Endothelial cell of umbilical vein (primary cell): ENCODE data around the gene MCU. TPM values are rescaled to one million over a fixed set of nuclear protein-coding genes. Genes with fewer than 3 reads are reported as not detected.

ENCODE experiments used
- BruUV-seq: library from RNA; stranded (reverse); fragments of 400-500 nt; replicated peaks from 2 replicates; lab custom pipeline; 2021; lab: Mats Ljungman, UMichigan
- CTCF ChIA-PET: fragments of 300-600, 350-600 bp; sonication (Branson Sonifier 250); formaldehyde crosslinking; loops from one replicate; lab custom pipeline; 2021; ENCODE audit warnings: antibody characterized with exemption, inconsistent platforms; lab: Charles Lee
- POLR2A ChIA-PET: fragments of 300-600, 350-600 bp; sonication (Branson Sonifier 250); formaldehyde crosslinking; loops from one replicate; lab custom pipeline; 2021; ENCODE audit warnings: antibody characterized with exemption, inconsistent platforms; lab: Charles Lee
- DNase-seq: peaks from one replicate; pipeline ENCODE4 v3.0.0-alpha.2; 2011; ENCODE audit warnings: low read depth, low spot score
- FAIRE-seq: peaks from 2 replicates; lab custom pipeline; 2011; peaks lifted over from hg19 to GRCh38; lab: Jason Lieb, UNC
- H2AFZ ChIP-seq: 2 replicates; pipeline ENCODE4 v1.6.0; 2012; ENCODE audit warnings: low read depth, low read length, control low read depth, inconsistent platforms
- H3K27ac ChIP-seq: 2 replicates; pipeline ENCODE4 v1.5.1; 2011; ENCODE audit warnings: low read depth, mild to moderate bottlenecking, control low read depth, low read length, moderate library complexity; ENCODE audit not compliant: insufficient read depth
- H3K27me3 ChIP-seq, 2 experiments: 2 replicates each; pipeline versions ENCODE4 v1.6.0 to v1.6.1; 2011; ENCODE audit warnings: low read length in 2 of 2, mixed read lengths in 1 of 2; ENCODE audit not compliant: control insufficient read depth in 2 of 2, insufficient read depth in 2 of 2
- H3K36me3 ChIP-seq, 2 experiments: 2 replicates in 1 of 2; 3 replicates in 1 of 2; pipeline ENCODE4 v1.5.1; 2011; ENCODE audit warnings: low read length in 2 of 2, mild to moderate bottlenecking in 1 of 2, moderate library complexity in 1 of 2; ENCODE audit not compliant: control insufficient read depth in 2 of 2, insufficient read depth in 2 of 2; ENCODE audit errors: extremely low read depth in 1 of 2
- H3K4me1 ChIP-seq: 3 replicates; pipeline ENCODE4 v1.5.1; 2011; ENCODE audit warnings: mild to moderate bottlenecking, low read length; ENCODE audit not compliant: control insufficient read depth, insufficient read depth; ENCODE audit errors: extremely low read depth
- H3K4me2 ChIP-seq: 2 replicates; pipeline ENCODE4 v1.6.1; 2011; ENCODE audit warnings: low read length, control low read depth, mixed read lengths; ENCODE audit not compliant: insufficient read depth
- H3K4me3 ChIP-seq, 3 experiments: fragments of 200-600 bp in 1 of 3; sonication (generic), shearing (Covaris generic) in 1 of 3; replicated peaks in 1 of 3; 2 replicates each; pipeline ENCODE4 v1.5.1; 2011 to 2016; ENCODE audit warnings: control low read depth in 3 of 3, low read length in 3 of 3, mild to moderate bottlenecking in 2 of 3, inconsistent platforms in 1 of 3, low read depth in 1 of 3, moderate library complexity in 1 of 3; ENCODE audit not compliant: insufficient read depth in 1 of 3
- H3K79me2 ChIP-seq: 2 replicates; pipeline ENCODE4 v1.6.0; 2012; ENCODE audit warnings: low read length, inconsistent platforms; ENCODE audit not compliant: control insufficient read depth, insufficient read depth
- H3K9ac ChIP-seq: replicated peaks from 2 replicates; pipeline ENCODE3; 2011; ENCODE audit warnings: low read length, control low read depth; ENCODE audit not compliant: insufficient read depth; ENCODE audit errors: extremely low read depth
- H3K9me1 ChIP-seq: replicated peaks from 3 replicates; pipeline ENCODE4 v1.6.0; 2011; ENCODE audit warnings: mild to moderate bottlenecking, low read length; ENCODE audit not compliant: control insufficient read depth, insufficient read depth; ENCODE audit errors: extremely low read depth
- H3K9me3 ChIP-seq: replicated peaks from 2 replicates; pipeline ENCODE4 v1.5.1; 2012; ENCODE audit warnings: low read length, inconsistent platforms; ENCODE audit not compliant: control insufficient read depth, insufficient read depth
- H4K20me1 ChIP-seq: replicated peaks from 2 replicates; pipeline ENCODE3; 2011; ENCODE audit warnings: mild to moderate bottlenecking, low read length; ENCODE audit not compliant: control insufficient read depth, insufficient read depth; ENCODE audit errors: extremely low read depth
- CTCF ChIP-seq, 2 donors: IDR thresholded peaks; 1 replicate in 1 of 2; 2 replicates in 1 of 2; pipeline ENCODE4 v1.5.1; 2011; ENCODE audit warnings: low read length in 2 of 2, mild to moderate bottlenecking in 2 of 2, moderate library complexity in 2 of 2, control low read depth in 1 of 2, inconsistent platforms in 1 of 2, low read depth in 1 of 2; ENCODE audit not compliant: insufficient read depth in 1 of 2; ENCODE audit errors: extremely low read depth in 1 of 2
- EZH2 ChIP-seq: IDR thresholded peaks from 2 replicates; pipeline ENCODE4 v1.6.1; 2012; ENCODE audit warnings: borderline replicate concordance, low read depth, mild to moderate bottlenecking, moderate library complexity, low read length, inconsistent platforms; ENCODE audit not compliant: severe bottlenecking
- GATA2 ChIP-seq: IDR thresholded peaks from 2 replicates; pipeline ENCODE4 v1.7.0; 2011; ENCODE audit warnings: low read depth, mild to moderate bottlenecking, moderate library complexity, mixed read lengths, low read length; ENCODE audit not compliant: insufficient read length, insufficient read depth
- JUN ChIP-seq: IDR thresholded peaks from 2 replicates; pipeline ENCODE4 v1.6.1; 2011; ENCODE audit warnings: borderline replicate concordance, low read depth; ENCODE audit not compliant: insufficient read length, insufficient read depth
- MYC ChIP-seq: IDR thresholded peaks from one replicate; pipeline ENCODE4 v1.6.1; 2011; ENCODE audit warnings: mild to moderate bottlenecking, low read depth, low read length
- POLR2A ChIP-seq: IDR thresholded peaks from 2 replicates; pipeline ENCODE4 v1.6.1; 2012; ENCODE audit warnings: low read depth, mild to moderate bottlenecking, control low read depth, low read length
- POLR2AphosphoS5 ChIP-seq: IDR thresholded peaks from 2 replicates; pipeline ENCODE4 v1.6.1; 2012; ENCODE audit warnings: low read depth, mild to moderate bottlenecking, control low read depth, low read length, moderate library complexity; ENCODE audit not compliant: insufficient read depth
- dilution Hi-C: fragments of 300-500 bp; cut with MboI; formaldehyde crosslinking; loops from one replicate; pipeline ENCODE4 v1.15.0; 2019; ENCODE audit warnings: low sequenced_read_pairs; ENCODE audit not compliant: extremely low pct_ligation_motif_present
- intact Hi-C: fragments of 100-400 bp; cut with micrococcal nuclease; formaldehyde crosslinking; loops from one replicate; pipeline ENCODE4 v1.10.0; 2022
- polyA plus RNA-seq, 4 experiments: library from polyadenylated mRNA; depleted of rRNA in 3 of 4; stranded (reverse) in 3 of 4; unstranded in 1 of 4; fragments of >200 nt; gene quantifications; 2 replicates each; pipeline versions ENCODE4 v1.2.1 to v1.2.3, GENCODE V29; 2011 to 2012; ENCODE audit warnings: missing spikeins in 1 of 4
- total RNA-seq: library from RNA; stranded (reverse); gene quantifications from 2 replicates; pipeline ENCODE4 v1.2.3, GENCODE V29; 2021

MCU gene
- total and polyA plus RNA-seq, 2 donors (not counting 3 experiments of a cell fraction or from before 2014, with no cell fraction given): 25.2 to 37.2 TPM

- H3K27me3 ChIP-seq: no peaks in the 10 kb centered on the region
- DNase-seq (no peak), FAIRE-seq (no peak)
- H3K79me2 ChIP-seq: no peaks in the 10 kb centered on the region
- no peak overlapping the region for H3K9ac ChIP-seq
- H3K4me2 ChIP-seq: no peak overlapping the region
- no peak overlapping the region for H3K4me3 ChIP-seq
- H3K9me1 ChIP-seq: no peaks in the 10 kb centered on the region
- no peaks in the 10 kb centered on the region for H4K20me1 ChIP-seq
- H3K27ac ChIP-seq: no peak overlapping the region
- no TSS peak for BruUV-seq
- TF ChIP-seq CTCF (IDR thresholded peaks at IDR 0.05; ENCODE audit: extremely low read depth in 1 of 2, insufficient read depth in 1 of 2, low read depth in 1 of 2, low read length in 2 of 2) (no peak), JUN (no peak), POLR2AphosphoS5 (no peak), GATA2 (no peak), POLR2A (no peak), EZH2 (no peak), MYC (no peak)
- CTCF ChIA-PET: interaction anchor here (0.8 to 1.0 kb wide), 2 partner anchors 11 to 180 kb away, joined by 3 read pairs; no protein-coding TSS in a partner anchor
- no peak overlapping the region for H2AFZ ChIP-seq
- no peaks in the 10 kb centered on the region for H3K9me3 ChIP-seq
- intact Hi-C loops (no loop called here), dilution Hi-C loops (no loop called here)
- H3K36me3 ChIP-seq: no peaks in the 10 kb centered on the region
- POLR2A ChIA-PET: no interaction called here
- peaks cover 6% of the 10 kb centered on the region for H3K4me1 ChIP-seq
Observed at GRCh38 chr10:72881291-72881690, 189.3 kb downstream of the MCU start.
